K562 (cell line): Measurements from ENCODE around the gene TUBA1B. TPM values are rescaled to one million over a fixed set of nuclear protein-coding genes. Genes with fewer than 3 reads are reported as not detected.

ENCODE experiments used
- ATAC-seq: fragments of 200-7000 bp; cut with Tn5 transposase; 3 replicates; pipeline ENCODE4 v1.9.1; 2020; ENCODE audit warnings: moderate library complexity
- BruUV-seq: library from RNA; stranded (reverse); fragments of 400-500 nt; replicated peaks from 2 replicates; lab custom pipeline; 2021; lab: Mats Ljungman, UMichigan
- CTCF ChIA-PET: fragments of 300-600 bp; formaldehyde crosslinking; extraction: SDS; loops from one replicate; lab custom pipeline; 2021; ENCODE audit warnings: low intra/inter-chr PET ratio; lab: Yijun Ruan, JAX
- POLR2A ChIA-PET: fragments of 300-600, 350-650 bp; sonication (Branson Sonifier 250); formaldehyde crosslinking; extraction: SDS; loops from one replicate; lab custom pipeline; 2021; ENCODE audit warnings: antibody characterized with exemption, inconsistent platforms; lab: Yijun Ruan, JAX
- DNase-seq, 4 experiments: peaks; one replicate each; pipeline versions ENCODE4 v3.0.0 to v3.0.0-alpha.2; 2011 to 2018; ENCODE audit warnings: low spot score in 3 of 4, mixed read lengths in 3 of 4; ENCODE audit errors: extremely low read depth in 1 of 4
- FAIRE-seq: peaks from 2 replicates; lab custom pipeline; 2011; peaks lifted over from hg19 to GRCh38; lab: Jason Lieb, UNC
- H2AFZ ChIP-seq: 2 replicates; pipeline ENCODE4 v1.6.0; 2011; ENCODE audit warnings: low read depth, low read length, control low read depth, inconsistent platforms
- H3K27ac ChIP-seq: fragments of 200-600 bp; 3 replicates; pipeline ENCODE4 v1.8.0; 2011; ENCODE audit warnings: low read depth, mild to moderate bottlenecking, control low read depth, inconsistent platforms, low read length, moderate library complexity, mixed read lengths; ENCODE audit errors: extremely low read depth
- H3K27me3 ChIP-seq, 2 experiments: fragments of 300-600 bp in 1 of 2; 2 replicates in 1 of 2; 3 replicates in 1 of 2; pipeline versions ENCODE4 v1.6.0 to v1.8.0; 2011; ENCODE audit warnings: inconsistent platforms in 2 of 2, low read length in 2 of 2, mild to moderate bottlenecking in 1 of 2, mixed read lengths in 1 of 2, moderate library complexity in 1 of 2; ENCODE audit not compliant: control insufficient read depth in 2 of 2, insufficient read depth in 2 of 2
- H3K36me3 ChIP-seq: fragments of 300-600 bp; 3 replicates; pipeline ENCODE4 v1.8.0; 2011; ENCODE audit warnings: mild to moderate bottlenecking, low read length, inconsistent platforms; ENCODE audit not compliant: control insufficient read depth, insufficient read depth
- H3K4me1 ChIP-seq, 2 experiments: fragments of 200-600 bp in 1 of 2; replicated peaks in 1 of 2; 2 replicates in 1 of 2; 3 replicates in 1 of 2; pipeline versions ENCODE4 v1.5.1 to v1.8.0; 2011; ENCODE audit warnings: inconsistent platforms in 2 of 2, low read length in 2 of 2, mild to moderate bottlenecking in 1 of 2, mixed read lengths in 1 of 2, moderate library complexity in 1 of 2; ENCODE audit not compliant: control insufficient read depth in 2 of 2, insufficient read depth in 2 of 2
- H3K4me2 ChIP-seq: 2 replicates; pipeline ENCODE4 v1.6.1; 2011; ENCODE audit warnings: low read length, control low read depth, inconsistent platforms, mixed read lengths; ENCODE audit not compliant: insufficient read depth
- H3K4me3 ChIP-seq: fragments of 200-600 bp; sonication (generic), shearing (Covaris generic); 2 replicates; pipeline ENCODE4 v1.5.1; 2016; ENCODE audit warnings: control low read depth, inconsistent platforms
- H3K79me2 ChIP-seq: fragments of 200-600 bp; 3 replicates; pipeline ENCODE4 v1.8.0; 2011; ENCODE audit warnings: low read length, inconsistent platforms; ENCODE audit not compliant: control insufficient read depth, insufficient read depth
- H3K9ac ChIP-seq, 2 experiments: 2 replicates each; pipeline versions ENCODE4 v1.6.0 to v1.6.1; 2011; ENCODE audit warnings: low read depth in 2 of 2, low read length in 2 of 2, control low read depth in 1 of 2, inconsistent platforms in 1 of 2, mild to moderate bottlenecking in 1 of 2, mixed read lengths in 1 of 2; ENCODE audit not compliant: insufficient read depth in 1 of 2
- H3K9me1 ChIP-seq: one replicate; pipeline ENCODE4 v1.6.0; 2011; ENCODE audit warnings: inconsistent platforms, mild to moderate bottlenecking, low read length, moderate library complexity; ENCODE audit not compliant: control insufficient read depth, insufficient read depth
- H3K9me3 ChIP-seq: replicated peaks from 2 replicates; pipeline ENCODE4 v1.5.1; 2011; ENCODE audit warnings: low read depth, low read length, inconsistent platforms; ENCODE audit not compliant: control insufficient read depth, insufficient read depth
- H4K20me1 ChIP-seq: replicated peaks from 2 replicates; pipeline ENCODE4 v1.6.1; 2011; ENCODE audit warnings: low read length, inconsistent platforms, mixed read lengths; ENCODE audit not compliant: control insufficient read depth, insufficient read depth
- BMI1 ChIP-seq: fragments of 150-350 bp; IDR thresholded peaks from 2 replicates; pipeline ENCODE4 v1.6.1; 2014; ENCODE audit warnings: low read length
- CEBPB ChIP-seq: fragments of 450-650 bp; IDR thresholded peaks from 2 replicates; pipeline ENCODE4 v1.6.1; 2016; ENCODE audit warnings: missing genetic modification characterization, missing compliant biosample characterization
- E2F1 ChIP-seq: sonication (generic); formaldehyde crosslinking; IDR thresholded peaks from 2 replicates; pipeline ENCODE4 v1.8.1; 2023; ENCODE audit warnings: mild to moderate bottlenecking, missing genetic modification reagents, moderate library complexity
- NFIC ChIP-seq: fragments of 450-650 bp; IDR thresholded peaks from 2 replicates; pipeline ENCODE4 v1.6.1; 2017; ENCODE audit warnings: mild to moderate bottlenecking, inconsistent platforms
- SP1 ChIP-seq: sonication (generic); formaldehyde crosslinking; IDR thresholded peaks from 2 replicates; pipeline ENCODE4 v1.8.1; 2022; ENCODE audit warnings: mild to moderate bottlenecking, missing genetic modification reagents
- ZNF511 ChIP-seq: sonication (generic); formaldehyde crosslinking; IDR thresholded peaks from 2 replicates; pipeline ENCODE4 v1.8.0; 2022; ENCODE audit warnings: mild to moderate bottlenecking, missing genetic modification reagents
- ZNF707 ChIP-seq: fragments of 250-450 bp; sonication (Bioruptor Pico); conservative IDR thresholded peaks from 2 replicates; pipeline ENCODE4 v1.8.0; 2022; ENCODE audit warnings: inconsistent platforms, mild to moderate bottlenecking, moderate library complexity
- ZSCAN32 ChIP-seq: fragments of 450-650 bp; formaldehyde crosslinking; IDR thresholded peaks from 2 replicates; pipeline ENCODE4 v1.4.0; 2020; ENCODE audit warnings: mild to moderate bottlenecking, moderate library complexity
- whole genome bisulfite sequencing: fragments of 100-300 bp; shearing (Covaris generic); methylation state at CpG from one replicate; pipeline ENCODE4 v1.1.6; 2016; ENCODE audit warnings: low coverage, mixed read lengths; ENCODE audit not compliant: insufficient coverage; ENCODE audit errors: missing lambda C conversion rate; 5-methylcytosine and 5-hydroxymethylcytosine counted together
- in situ Hi-C: fragments of 300-500 bp; cut with MboI; formaldehyde crosslinking; loops from 4 replicates; pipeline ENCODE4 v1.15.0; 2018; ENCODE audit warnings: inconsistent platforms, mixed read lengths
- intact Hi-C: fragments of 100-400 bp; cut with micrococcal nuclease; formaldehyde crosslinking; loops from 2 replicates; pipeline ENCODE4 v1.14.2; 2022
- polyA plus RNA-seq, 8 experiments: library from polyadenylated mRNA; depleted of rRNA in 4 of 8; stranded (reverse) in 5 of 8; unstranded in 3 of 8; fragments of >200 nt; fragmentation: Nextera tagmentation in 2 of 8; fragmentation: Illumina TruSeq in 1 of 8; extraction: Ambion mirVana in 2 of 8; extraction: Trizol in 1 of 8; gene quantifications; 2 replicates each; pipeline versions ENCODE4 v1.2.1 to v1.2.3, GENCODE V29; 2011 to 2014; ENCODE audit warnings: inconsistent platforms in 1 of 8, missing spikeins in 1 of 8
- total RNA-seq, 7 experiments: library from RNA; depleted of rRNA in 6 of 7; stranded (reverse); fragments of >200 nt in 6 of 7; fragmentation: Illumina TruSeq in 2 of 7; extraction: Trizol in 2 of 7; gene quantifications; 2 replicates each; pipeline versions ENCODE4 v1.2.1 to v1.2.3, GENCODE V29; 2011 to 2021; ENCODE audit warnings: low replicate concordance in 1 of 7

TUBA1B gene
- total and polyA plus RNA-seq, 9 of the 15 experiments (the other 6 are each of a cell fraction or from before 2014, with no cell fraction given): 2,189 to 4,624 (median 2,628) TPM

- TF ChIP-seq ZNF511 (CRISPR knock-in tag) (no peak), NFIC (no peak), ZSCAN32 (CRISPR knock-in tag) (no peak), ZNF707 (CRISPR knock-in tag) (no peak), SP1 (CRISPR knock-in tag) (0 out of 2 replicates have a peak, but pooled peaks have one; percentile 15), E2F1 (CRISPR knock-in tag) (no peak)
- TF ChIP-seq, all 486 proteins: peak for 18
Observed at GRCh38 chr12:49098035-49098451, 33.2 kb downstream of the TUBA1B start (continued).

- Histone ChIP-seq H3K27ac (no peak overlapping the region), H3K4me1 (peaks cover 32 to 34% of the 10 kb centered on the region in 2 experiments), H3K9me1 (peaks cover 4% of the 10 kb centered on the region), H3K27me3 (no peaks in the 10 kb centered on the region), H3K36me3 (peaks cover 53% of the 10 kb centered on the region), H3K4me2 (no peak overlapping the region), H3K9me3 (no peaks in the 10 kb centered on the region), H3K79me2 (peaks cover 12% of the 10 kb centered on the region; the same call in 1 of the 3 replicates), H3K9ac (no peak overlapping the region), H3K4me3 (no peak overlapping the region), H2AFZ (no peak overlapping the region), H4K20me1 (no peaks in the 10 kb centered on the region)
- intact Hi-C loops: no loop called here
- DNase-seq: peak in 1 of 4 experiments; percentile 6
- 51% methylated on average over 3 of the region's 3 CpGs for WGBS
- ChIA-PET POLR2A (interaction anchor here (0.8 to 4.3 kb wide), 6 partner anchors 12 to 168 kb away, joined by 3 to 50 read pairs (median 4); partner anchors contain the start of genes LMBR1L, RHEBL1 and TUBA1C), CTCF (interaction anchor here (0.6 to 2.0 kb wide), 3 partner anchors 34 to 137 kb away, joined by 3 to 7 read pairs (median 4); partner anchors contain the start of gene KMT2D)
- ATAC-seq: no peak
- in situ Hi-C loops: loop anchor here (5.0 kb wide), 1 partner anchor 35 kb away; the partner anchor contains the start of gene KMT2D
- no peak for FAIRE-seq
- BruUV-seq: no TSS peak
- 0 out of 2 replicates have a peak, but pooled peaks have one; percentile 15 for TF ChIP-seq CEBPB (tag)
- no peak for TF ChIP-seq BMI1
Observed at GRCh38 chr12:49097381-49097780, 33.8 kb downstream of the TUBA1B start.
